ENCODE measurements around the gene TSPAN9. TPM values are rescaled to one million over a fixed set of nuclear protein-coding genes. Genes with fewer than 3 reads are reported as not detected.

TSPAN9 gene
- polyA plus RNA-seq, 2 of the 4 experiments (the other 2 are of a cell fraction) = 12.4 to 16.1 TPM

DNA sequence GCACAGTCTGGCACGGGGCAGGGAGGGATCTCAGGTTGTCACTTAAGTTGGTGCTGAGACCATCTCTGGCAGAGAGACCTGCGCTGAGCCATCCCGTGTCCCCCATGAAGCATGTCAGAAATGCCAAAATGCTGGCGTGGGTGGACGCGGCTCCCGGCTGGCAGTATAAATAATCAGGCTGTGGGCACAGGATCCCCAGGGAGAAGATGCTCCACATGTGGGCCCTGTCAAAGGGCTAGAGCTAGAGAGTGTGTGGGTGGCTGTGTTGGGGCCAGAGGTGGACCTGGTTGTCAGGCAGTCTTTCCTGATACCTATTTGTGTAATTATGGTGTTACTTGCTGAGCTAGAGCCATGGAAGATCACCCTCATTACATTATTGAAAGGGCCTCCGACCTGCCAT lies 189.5 kb downstream of the TSPAN9 start:
- no peak overlapping the region for H3K27ac ChIP-seq
- no peaks in the 10 kb centered on the region for H3K9me3 ChIP-seq
- ATAC-seq (no peak), FAIRE-seq (no peak), DNase-seq (ENCODE audit: low read depth in 1 of 2, low spot score in 1 of 2) (no peak)
- TF ChIP-seq ESRRA (IDR thresholded peaks at IDR 0.05; ENCODE audit: borderline replicate concordance, low read length) = no peak
- ChIA-PET CTCF (interaction anchor here (0.8 to 7.3 kb wide), 3 partner anchors 9 to 131 kb away, joined by 3 to 59 read pairs (median 4); no protein-coding TSS in a partner anchor), POLR2A (no interaction called here)
- WGBS (ENCODE audit: missing lambda C conversion rate) = 65% methylated on average over 8 of the region's 8 CpGs
- H3K4me3 ChIP-seq = no peak overlapping the region
- no peaks in the 10 kb centered on the region for H3K4me1 ChIP-seq
- no peak overlapping the region for H3K4me2 ChIP-seq

- TF ChIP-seq REST (IDR thresholded peaks at IDR 0.05) = no peak
- no peak for TF ChIP-seq EHMT2 (IDR thresholded peaks at IDR 0.05; ENCODE audit: low read depth)
- 59% methylated on average over 11 of the region's 11 CpGs for WGBS (ENCODE audit: missing lambda C conversion rate)
- Histone ChIP-seq H3K27ac (no peak overlapping the region), H3K4me1 (no peaks in the 10 kb centered on the region), H3K4me3 (no peak overlapping the region), H3K9me3 (no peaks in the 10 kb centered on the region), H3K4me2 (no peak overlapping the region)
- DNase-seq (ENCODE audit: low read depth in 1 of 2, low spot score in 1 of 2) (no peak), ATAC-seq (no peak), FAIRE-seq (no peak)
- ChIA-PET CTCF (interaction anchor here (0.8 to 7.3 kb wide), 3 partner anchors 8 to 133 kb away, joined by 3 to 59 read pairs (median 4); no protein-coding TSS in a partner anchor), POLR2A (no interaction called here)
These were observed 190.5 kb downstream of the TSPAN9 start for GRCh38 chr12:3267690-3268089.

DNA sequence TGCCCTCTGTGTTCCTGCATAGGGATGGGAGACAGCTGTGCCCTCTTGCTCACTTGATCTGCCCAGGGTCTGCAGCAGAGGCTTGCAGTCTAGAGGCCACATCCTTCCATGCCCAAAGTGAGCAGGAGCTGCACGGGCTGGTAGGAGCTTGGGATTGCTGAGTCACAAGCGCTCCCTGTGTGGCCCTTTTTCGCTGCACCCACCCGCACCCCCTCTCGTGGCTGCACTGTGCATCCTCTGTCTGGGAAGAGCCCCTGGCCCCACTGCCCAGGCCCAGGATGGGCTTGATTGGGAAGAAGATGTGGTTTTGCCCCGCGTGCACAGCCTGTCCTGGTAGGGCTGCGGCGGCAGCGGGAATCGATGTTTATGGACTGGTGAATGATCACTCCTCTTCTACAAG lies 192.4 kb downstream of the TSPAN9 start:
- WGBS (ENCODE audit: missing lambda C conversion rate) = 59% methylated on average over 11 of the region's 11 CpGs
- CTCF ChIA-PET = interaction anchor here (0.6 to 1.2 kb wide), 3 partner anchors 8 to 134 kb away, joined by 3 to 5 read pairs (median 3); no protein-coding TSS in a partner anchor

DNA sequence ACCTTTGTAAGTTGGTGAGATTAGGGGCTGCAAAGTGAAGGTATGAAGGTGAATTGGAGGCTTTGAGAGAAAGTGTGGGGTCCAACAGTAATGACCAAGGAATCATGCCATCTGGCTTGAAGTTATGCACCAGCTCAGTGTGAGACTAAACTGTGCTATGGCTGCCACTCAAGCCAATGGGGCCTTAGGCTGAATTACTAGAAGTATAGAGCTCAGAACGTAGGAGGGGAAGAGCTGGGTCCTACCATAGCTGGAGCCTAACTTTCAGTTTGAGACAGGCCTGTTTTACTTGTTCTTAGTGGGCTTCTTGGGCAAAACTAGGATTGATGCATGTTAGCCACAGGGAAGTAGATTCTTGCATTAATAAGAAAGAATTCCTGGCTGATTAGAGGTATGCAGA lies 194.0 kb downstream of the TSPAN9 start:
- POLR2A ChIA-PET = no interaction called here
- CTCF ChIA-PET = interaction anchor here (0.8 to 11.7 kb wide), 3 partner anchors 29 to 136 kb away, joined by 3 to 353 read pairs (median 3); no protein-coding TSS in a partner anchor
- WGBS (ENCODE audit: missing lambda C conversion rate) = 24% methylated on average over 1 of the region's 1 CpG
- ATAC-seq (no peak), FAIRE-seq (no peak), DNase-seq (ENCODE audit: low read depth in 1 of 2, low spot score in 1 of 2) (no peak)
- TF ChIP-seq JUNB (IDR thresholded peaks at IDR 0.05) (no peak), ATOH8 (CRISPR knock-in tag; IDR thresholded peaks at IDR 0.05; ENCODE audit: low read depth) (no peak), POLR2AphosphoS2 (conservative IDR thresholded peaks at IDR 0.05; ENCODE audit: low read length) (no peak), CBX2 (IDR thresholded peaks at IDR 0.05; ENCODE audit: borderline replicate concordance, low read depth) (no peak), BCL3 (IDR thresholded peaks at IDR 0.05) (no peak), USF2 (IDR thresholded peaks at IDR 0.05) (no peak), ZC3H11A (IDR thresholded peaks at IDR 0.05) (no peak)
- TF ChIP-seq, protein P1, sequence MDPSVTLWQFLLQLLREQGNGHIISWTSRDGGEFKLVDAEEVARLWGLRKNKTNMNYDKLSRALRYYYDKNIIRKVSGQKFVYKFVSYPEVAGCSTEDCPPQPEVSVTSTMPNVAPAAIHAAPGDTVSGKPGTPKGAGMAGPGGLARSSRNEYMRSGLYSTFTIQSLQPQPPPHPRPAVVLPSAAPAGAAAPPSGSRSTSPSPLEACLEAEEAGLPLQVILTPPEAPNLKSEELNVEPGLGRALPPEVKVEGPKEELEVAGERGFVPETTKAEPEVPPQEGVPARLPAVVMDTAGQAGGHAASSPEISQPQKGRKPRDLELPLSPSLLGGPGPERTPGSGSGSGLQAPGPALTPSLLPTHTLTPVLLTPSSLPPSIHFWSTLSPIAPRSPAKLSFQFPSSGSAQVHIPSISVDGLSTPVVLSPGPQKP (IDR thresholded peaks at IDR 0.05; ENCODE audit: low read depth, low read length) = no peak
- TF ChIP-seq, protein P2, sequence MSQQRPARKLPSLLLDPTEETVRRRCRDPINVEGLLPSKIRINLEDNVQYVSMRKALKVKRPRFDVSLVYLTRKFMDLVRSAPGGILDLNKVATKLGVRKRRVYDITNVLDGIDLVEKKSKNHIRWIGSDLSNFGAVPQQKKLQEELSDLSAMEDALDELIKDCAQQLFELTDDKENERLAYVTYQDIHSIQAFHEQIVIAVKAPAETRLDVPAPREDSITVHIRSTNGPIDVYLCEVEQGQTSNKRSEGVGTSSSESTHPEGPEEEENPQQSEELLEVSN (IDR thresholded peaks at IDR 0.05; ENCODE audit: borderline replicate concordance, low read depth) = no peak
- Histone ChIP-seq H3K27ac (no peak overlapping the region), H3K9me3 (no peaks in the 10 kb centered on the region), H3K4me1 (peaks cover 10% of the 10 kb centered on the region), H3K4me2 (no peak overlapping the region), H3K4me3 (no peak overlapping the region)

More for the DNA sequence above, 192.4 kb downstream of the TSPAN9 start:
- TF ChIP-seq MAFK (IDR thresholded peaks at IDR 0.05; ENCODE audit: partially characterized antibody) (no peak), GATA3 (IDR thresholded peaks at IDR 0.05; ENCODE audit: borderline replicate concordance) (no peak), ZC3H11A (IDR thresholded peaks at IDR 0.05) (no peak), BHLHE40 (IDR thresholded peaks at IDR 0.05; ENCODE audit: low read depth, low read length) (no peak)
- DNase-seq (ENCODE audit: low read depth in 1 of 2, low spot score in 1 of 2) (no peak), ATAC-seq (peak in 1 of 2 experiments; percentile 31; a peak in 2 of 6 replicates), FAIRE-seq (no peak)
- Histone ChIP-seq H3K9me3 (no peaks in the 10 kb centered on the region), H3K4me2 (no peak overlapping the region), H3K4me3 (no peak overlapping the region), H3K27ac (no peak overlapping the region), H3K4me1 (peaks cover 10% of the 10 kb centered on the region)
- POLR2A ChIA-PET = no interaction called here
